Measurements from ENCODE around the gene ZBED4. TPM values are rescaled to one million over a fixed set of nuclear protein-coding genes. Genes with fewer than 3 reads are reported as not detected.

ZBED4 gene
- total RNA-seq, 4 donors from 2014 or later = 0.59 to 16.4 (median 12.7) TPM

GRCh38 chr22:49893025-49893424 is 39.4 kb downstream of the ZBED4 start:
- Histone ChIP-seq H3K36me3 (no peaks in the 10 kb centered on the region), H3K4me3 (no peak overlapping the region), H3K27me3 (no peaks in the 10 kb centered on the region), H3K4me1 (no peaks in the 10 kb centered on the region), H3K9me3 (no peaks in the 10 kb centered on the region), H3K27ac (no peak overlapping the region)
- no peak for DNase-seq
- TF ChIP-seq CTCF (IDR thresholded peaks at IDR 0.05) (no peak), POLR2A (IDR thresholded peaks at IDR 0.05) (no peak)
- intact Hi-C loops (cut with DNase I; ENCODE audit: low total_unique reads) = no loop called here

- no peaks in the 10 kb centered on the region for H3K27me3 ChIP-seq
- H3K4me1 ChIP-seq = no peaks in the 10 kb centered on the region
- H3K9me3 ChIP-seq = no peaks in the 10 kb centered on the region
- no peak for TF ChIP-seq CTCF (IDR thresholded peaks at IDR 0.05)
- TF ChIP-seq POLR2A (IDR thresholded peaks at IDR 0.05) = no peak
- H3K36me3 ChIP-seq = no peaks in the 10 kb centered on the region
- no peak overlapping the region for H3K27ac ChIP-seq
- no peak overlapping the region for H3K4me3 ChIP-seq
- intact Hi-C loops (cut with DNase I; ENCODE audit: low total_unique reads) = no loop called here
- DNase-seq = no peak
These were observed 40.8 kb downstream of the ZBED4 start for GRCh38 chr22:49894322-49895054.

- Histone ChIP-seq H3K4me3 (no peak overlapping the region), H3K9me3 (no peaks in the 10 kb centered on the region), H3K36me3 (no peaks in the 10 kb centered on the region), H3K27me3 (no peaks in the 10 kb centered on the region), H3K27ac (no peak overlapping the region), H3K4me1 (no peaks in the 10 kb centered on the region)
- TF ChIP-seq POLR2A (IDR thresholded peaks at IDR 0.05) = no peak
- no peak for TF ChIP-seq CTCF (IDR thresholded peaks at IDR 0.05)
- no peak for DNase-seq
- intact Hi-C loops (cut with DNase I; ENCODE audit: low total_unique reads) = no loop called here
These were observed 42.6 kb downstream of the ZBED4 start for GRCh38 chr22:49896201-49896600.

- Histone ChIP-seq H3K27ac (no peak overlapping the region), H3K9me3 (no peaks in the 10 kb centered on the region), H3K4me1 (no peaks in the 10 kb centered on the region), H3K4me3 (no peak overlapping the region), H3K36me3 (no peaks in the 10 kb centered on the region), H3K27me3 (no peaks in the 10 kb centered on the region)
- TF ChIP-seq CTCF (IDR thresholded peaks at IDR 0.05) = no peak
- TF ChIP-seq POLR2A (IDR thresholded peaks at IDR 0.05) = no peak
- DNase-seq = no peak
- intact Hi-C loops (cut with DNase I; ENCODE audit: low total_unique reads) = no loop called here
These were observed 43.5 kb downstream of the ZBED4 start for GRCh38 chr22:49897015-49897684.

GRCh38 chr22:49899530-49899929 is 45.9 kb downstream of the ZBED4 start:
- Histone ChIP-seq H3K9me3 (no peaks in the 10 kb centered on the region), H3K27me3 (no peaks in the 10 kb centered on the region), H3K36me3 (no peaks in the 10 kb centered on the region), H3K4me3 (no peak overlapping the region), H3K4me1 (no peaks in the 10 kb centered on the region), H3K27ac (no peak overlapping the region)
- intact Hi-C loops (cut with DNase I; ENCODE audit: low total_unique reads) = no loop called here
- no peak for TF ChIP-seq CTCF (IDR thresholded peaks at IDR 0.05)
- TF ChIP-seq POLR2A (IDR thresholded peaks at IDR 0.05) = no peak
- no peak for DNase-seq

All from uterus (tissue), 4 donors.